Endothelial cell of umbilical vein (primary cell): Measurements from ENCODE around the gene STK40. TPM values are rescaled to one million over a fixed set of nuclear protein-coding genes. Genes with fewer than 3 reads are reported as not detected.

Experiments used
- BruUV-seq: library from RNA; stranded (reverse); fragments of 400-500 nt; replicated peaks from 2 replicates; lab custom pipeline; 2021; lab: Mats Ljungman, UMichigan
- CTCF ChIA-PET: fragments of 300-600, 350-600 bp; sonication (Branson Sonifier 250); formaldehyde crosslinking; loops from one replicate; lab custom pipeline; 2021; ENCODE audit warnings: antibody characterized with exemption, inconsistent platforms; lab: Charles Lee
- POLR2A ChIA-PET: fragments of 300-600, 350-600 bp; sonication (Branson Sonifier 250); formaldehyde crosslinking; loops from one replicate; lab custom pipeline; 2021; ENCODE audit warnings: antibody characterized with exemption, inconsistent platforms; lab: Charles Lee
- DNase-seq: peaks from one replicate; pipeline ENCODE4 v3.0.0-alpha.2; 2011; ENCODE audit warnings: low read depth, low spot score
- FAIRE-seq: peaks from 2 replicates; lab custom pipeline; 2011; peaks lifted over from hg19 to GRCh38; lab: Jason Lieb, UNC
- H2AFZ ChIP-seq: 2 replicates; pipeline ENCODE4 v1.6.0; 2012; ENCODE audit warnings: low read depth, low read length, control low read depth, inconsistent platforms
- H3K27ac ChIP-seq: 2 replicates; pipeline ENCODE4 v1.5.1; 2011; ENCODE audit warnings: low read depth, mild to moderate bottlenecking, control low read depth, low read length, moderate library complexity; ENCODE audit not compliant: insufficient read depth
- H3K27me3 ChIP-seq, 2 experiments: 2 replicates each; pipeline versions ENCODE4 v1.6.0 to v1.6.1; 2011; ENCODE audit warnings: low read length in 2 of 2, mixed read lengths in 1 of 2; ENCODE audit not compliant: control insufficient read depth in 2 of 2, insufficient read depth in 2 of 2
- H3K36me3 ChIP-seq, 2 experiments: 2 replicates in 1 of 2; 3 replicates in 1 of 2; pipeline ENCODE4 v1.5.1; 2011; ENCODE audit warnings: low read length in 2 of 2, mild to moderate bottlenecking in 1 of 2, moderate library complexity in 1 of 2; ENCODE audit not compliant: control insufficient read depth in 2 of 2, insufficient read depth in 2 of 2; ENCODE audit errors: extremely low read depth in 1 of 2
- H3K4me1 ChIP-seq: 3 replicates; pipeline ENCODE4 v1.5.1; 2011; ENCODE audit warnings: mild to moderate bottlenecking, low read length; ENCODE audit not compliant: control insufficient read depth, insufficient read depth; ENCODE audit errors: extremely low read depth
- H3K4me2 ChIP-seq: 2 replicates; pipeline ENCODE4 v1.6.1; 2011; ENCODE audit warnings: low read length, control low read depth, mixed read lengths; ENCODE audit not compliant: insufficient read depth
- H3K4me3 ChIP-seq, 3 experiments: fragments of 200-600 bp in 1 of 3; sonication (generic), shearing (Covaris generic) in 1 of 3; replicated peaks in 1 of 3; 2 replicates each; pipeline ENCODE4 v1.5.1; 2011 to 2016; ENCODE audit warnings: control low read depth in 3 of 3, low read length in 3 of 3, mild to moderate bottlenecking in 2 of 3, inconsistent platforms in 1 of 3, low read depth in 1 of 3, moderate library complexity in 1 of 3; ENCODE audit not compliant: insufficient read depth in 1 of 3
- H3K79me2 ChIP-seq: 2 replicates; pipeline ENCODE4 v1.6.0; 2012; ENCODE audit warnings: low read length, inconsistent platforms; ENCODE audit not compliant: control insufficient read depth, insufficient read depth
- H3K9ac ChIP-seq: replicated peaks from 2 replicates; pipeline ENCODE3; 2011; ENCODE audit warnings: low read length, control low read depth; ENCODE audit not compliant: insufficient read depth; ENCODE audit errors: extremely low read depth
- H3K9me1 ChIP-seq: replicated peaks from 3 replicates; pipeline ENCODE4 v1.6.0; 2011; ENCODE audit warnings: mild to moderate bottlenecking, low read length; ENCODE audit not compliant: control insufficient read depth, insufficient read depth; ENCODE audit errors: extremely low read depth
- H3K9me3 ChIP-seq: replicated peaks from 2 replicates; pipeline ENCODE4 v1.5.1; 2012; ENCODE audit warnings: low read length, inconsistent platforms; ENCODE audit not compliant: control insufficient read depth, insufficient read depth
- H4K20me1 ChIP-seq: replicated peaks from 2 replicates; pipeline ENCODE3; 2011; ENCODE audit warnings: mild to moderate bottlenecking, low read length; ENCODE audit not compliant: control insufficient read depth, insufficient read depth; ENCODE audit errors: extremely low read depth
- CTCF ChIP-seq, 2 donors: IDR thresholded peaks; 1 replicate in 1 of 2; 2 replicates in 1 of 2; pipeline ENCODE4 v1.5.1; 2011; ENCODE audit warnings: low read length in 2 of 2, mild to moderate bottlenecking in 2 of 2, moderate library complexity in 2 of 2, control low read depth in 1 of 2, inconsistent platforms in 1 of 2, low read depth in 1 of 2; ENCODE audit not compliant: insufficient read depth in 1 of 2; ENCODE audit errors: extremely low read depth in 1 of 2
- EZH2 ChIP-seq: IDR thresholded peaks from 2 replicates; pipeline ENCODE4 v1.6.1; 2012; ENCODE audit warnings: borderline replicate concordance, low read depth, mild to moderate bottlenecking, moderate library complexity, low read length, inconsistent platforms; ENCODE audit not compliant: severe bottlenecking
- FOS ChIP-seq: IDR thresholded peaks from 2 replicates; pipeline ENCODE4 v1.6.1; 2011; ENCODE audit warnings: mild to moderate bottlenecking, low read length, moderate library complexity, borderline replicate concordance; ENCODE audit not compliant: insufficient read depth
- GATA2 ChIP-seq: IDR thresholded peaks from 2 replicates; pipeline ENCODE4 v1.7.0; 2011; ENCODE audit warnings: low read depth, mild to moderate bottlenecking, moderate library complexity, mixed read lengths, low read length; ENCODE audit not compliant: insufficient read length, insufficient read depth
- JUN ChIP-seq: IDR thresholded peaks from 2 replicates; pipeline ENCODE4 v1.6.1; 2011; ENCODE audit warnings: borderline replicate concordance, low read depth; ENCODE audit not compliant: insufficient read length, insufficient read depth
- MAX ChIP-seq: IDR thresholded peaks from 2 replicates; pipeline ENCODE4 v1.6.1; 2011; ENCODE audit not compliant: insufficient read depth, insufficient read length
- MYC ChIP-seq: IDR thresholded peaks from one replicate; pipeline ENCODE4 v1.6.1; 2011; ENCODE audit warnings: mild to moderate bottlenecking, low read depth, low read length
- POLR2A ChIP-seq: IDR thresholded peaks from 2 replicates; pipeline ENCODE4 v1.6.1; 2012; ENCODE audit warnings: low read depth, mild to moderate bottlenecking, control low read depth, low read length
- POLR2AphosphoS5 ChIP-seq: IDR thresholded peaks from 2 replicates; pipeline ENCODE4 v1.6.1; 2012; ENCODE audit warnings: low read depth, mild to moderate bottlenecking, control low read depth, low read length, moderate library complexity; ENCODE audit not compliant: insufficient read depth
- dilution Hi-C: fragments of 300-500 bp; cut with MboI; formaldehyde crosslinking; loops from one replicate; pipeline ENCODE4 v1.15.0; 2019; ENCODE audit warnings: low sequenced_read_pairs; ENCODE audit not compliant: extremely low pct_ligation_motif_present
- intact Hi-C: fragments of 100-400 bp; cut with micrococcal nuclease; formaldehyde crosslinking; loops from one replicate; pipeline ENCODE4 v1.10.0; 2022
- polyA plus RNA-seq, 4 experiments: library from polyadenylated mRNA; depleted of rRNA in 3 of 4; stranded (reverse) in 3 of 4; unstranded in 1 of 4; fragments of >200 nt; gene quantifications; 2 replicates each; pipeline versions ENCODE4 v1.2.1 to v1.2.3, GENCODE V29; 2011 to 2012; ENCODE audit warnings: missing spikeins in 1 of 4
- total RNA-seq: library from RNA; stranded (reverse); gene quantifications from 2 replicates; pipeline ENCODE4 v1.2.3, GENCODE V29; 2021

STK40 gene
- total and polyA plus RNA-seq, 2 donors (not counting 3 experiments of a cell fraction or from before 2014, with no cell fraction given) = 20.8 to 36.8 TPM

- FAIRE-seq (no peak), DNase-seq (no peak)
- CTCF ChIA-PET = interaction anchor here (1.2 to 2.3 kb wide), 2 partner anchors 16 to 45 kb away, joined by 3 to 6 read pairs; no protein-coding TSS in a partner anchor
- dilution Hi-C loops (no loop called here), intact Hi-C loops (loop anchor here (5.0 kb wide), 1 partner anchor 158 kb away; the partner anchor contains the start of gene TRAPPC3)
- Histone ChIP-seq H3K27ac (no peak overlapping the region), H3K9me3 (no peaks in the 10 kb centered on the region), H3K4me3 (no peak overlapping the region), H3K4me2 (no peak overlapping the region), H3K79me2 (peaks cover 11% of the 10 kb centered on the region), H3K9me1 (no peaks in the 10 kb centered on the region), H4K20me1 (no peaks in the 10 kb centered on the region), H3K36me3 (peaks cover 26 to 31% of the 10 kb centered on the region in 2 experiments), H3K27me3 (no peaks in the 10 kb centered on the region), H3K9ac (no peak overlapping the region), H3K4me1 (peaks cover 22% of the 10 kb centered on the region), H2AFZ (no peak overlapping the region)
- POLR2A ChIA-PET = no interaction called here
- TF ChIP-seq POLR2A = no peak
- no peak for TF ChIP-seq MAX
- TF ChIP-seq POLR2AphosphoS5 = no peak
- TF ChIP-seq EZH2 = no peak
- no peak for TF ChIP-seq FOS
- no peak for TF ChIP-seq MYC
- no peak for TF ChIP-seq CTCF (IDR thresholded peaks at IDR 0.05; ENCODE audit: extremely low read depth in 1 of 2, insufficient read depth in 1 of 2, low read depth in 1 of 2, low read length in 2 of 2)
- TF ChIP-seq GATA2 = no peak
- TF ChIP-seq JUN = no peak
- no TSS peak for BruUV-seq
Observed at GRCh38 chr1:36304970-36305914, 80.5 kb downstream of the STK40 start.
